ENCODE measurements around the gene SLC22A7.

The SLC22A7 gene

GRCh38 chr6:43297644-43298564 is at the start of gene SLC22A7:
SLC22A7 (plus strand) TSS chr6:43298260; CDS start chr6:43298359, 99 bp downstream.
- no peak for DNase-seq (ENCODE audit: low read depth, low spot score)
- POLR2A ChIA-PET = no interaction called here
- CTCF ChIA-PET = interaction anchor here (1.0 to 3.5 kb wide), 5 partner anchors 10 to 69 kb away, joined by 3 to 14 read pairs (median 6); partner anchors contain the start of genes CRIP3 and DNPH1
- no peak for TF ChIP-seq CTCF (IDR thresholded peaks at IDR 0.05; ENCODE audit: insufficient read depth, low read length, missing control alignments)
- no peak within 1 kb of the TSS for H3K4me3 ChIP-seq (ENCODE audit: low read depth, low read length)

GRCh38 chr6:43248791-43249190 is 49.3 kb upstream of the SLC22A7 start:
- CTCF ChIA-PET = interaction anchor here (0.8 to 1.6 kb wide), 8 partner anchors 10 to 259 kb away, joined by 3 to 5 read pairs (median 3); partner anchors contain the start of gene DNPH1

GRCh38 chr6:43250992-43251373 is 47.1 kb upstream of the SLC22A7 start:
- no peak for DNase-seq (ENCODE audit: low read depth, low spot score)
- ChIA-PET POLR2A (no interaction called here), CTCF (interaction anchor here (0.6 to 4.9 kb wide), 3 partner anchors 9 to 84 kb away, joined by 3 to 32 read pairs (median 6); no protein-coding TSS in a partner anchor)
- TF ChIP-seq CTCF (IDR thresholded peaks at IDR 0.05; ENCODE audit: insufficient read depth, low read length, missing control alignments) = no peak
- H3K4me3 ChIP-seq (ENCODE audit: low read depth, low read length) = no peak overlapping the region

More at GRCh38 chr6:43248791-43249190, 49.3 kb upstream of the SLC22A7 start:
- TF ChIP-seq CTCF (IDR thresholded peaks at IDR 0.05; ENCODE audit: insufficient read depth, low read length, missing control alignments) = no peak
- POLR2A ChIA-PET = no interaction called here
- H3K4me3 ChIP-seq (ENCODE audit: low read depth, low read length) = no peak overlapping the region
- no peak for DNase-seq (ENCODE audit: low read depth, low spot score)

GRCh38 chr6:43253401-43253800 is 44.7 kb upstream of the SLC22A7 start:
- no peak overlapping the region for H3K4me3 ChIP-seq (ENCODE audit: low read depth, low read length)
- ChIA-PET POLR2A (no interaction called here), CTCF (interaction anchor here (0.7 to 4.9 kb wide), 5 partner anchors 10 to 81 kb away, joined by 3 to 32 read pairs (median 4); partner anchors contain the start of gene DNPH1)
- no peak for TF ChIP-seq CTCF (IDR thresholded peaks at IDR 0.05; ENCODE audit: insufficient read depth, low read length, missing control alignments)
- no peak for DNase-seq (ENCODE audit: low read depth, low spot score)

GRCh38 chr6:43254138-43254817 is 43.8 kb upstream of the SLC22A7 start:
- no peak for DNase-seq (ENCODE audit: low read depth, low spot score)
- CTCF ChIA-PET = interaction anchor here (2.9 to 4.9 kb wide), 2 partner anchors 9 to 25 kb away, joined by 10 to 32 read pairs; partner anchors contain the start of gene DNPH1

More at GRCh38 chr6:43254138-43254817, 43.8 kb upstream of the SLC22A7 start:
- no peak overlapping the region for H3K4me3 ChIP-seq (ENCODE audit: low read depth, low read length)
- POLR2A ChIA-PET = no interaction called here
- TF ChIP-seq CTCF (IDR thresholded peaks at IDR 0.05; ENCODE audit: insufficient read depth, low read length, missing control alignments) = no peak

Measured in AG04449 (cell line).